Endothelial cell of coronary artery (primary cell): ENCODE results near the gene FAAH. TPM values are rescaled to one million over a fixed set of nuclear protein-coding genes. Genes with fewer than 3 reads are reported as not detected.

Experiments
- total RNA-seq: library from RNA; depleted of rRNA; stranded (reverse); fragments of >200 nt; gene quantifications from 2 replicates; pipeline ENCODE4 v1.2.3, GENCODE V29; 2014

FAAH gene
- total RNA-seq = 0.27 and 0.75 TPM in 2 replicates

GRCh38 chr1:46394108-46394871 lies at the start of gene FAAH:
Gene FAAH (plus strand): TSS chr1:46394317. CDS start chr1:46394349, 32 bp downstream.

Other genes starting within 250 kb of the FAAH start
- 0.45 and 0.56 TPM in 2 replicates for gene TSPAN1, start 219.2 kb upstream of the FAAH start, total RNA-seq
- gene P3R3URF, start 217.8 kb upstream of the FAAH start, total RNA-seq = not detected in 2 replicates
- gene POMGNT1, start 195.9 kb upstream of the FAAH start, total RNA-seq = 29.3 and 48.8 TPM in 2 replicates
- 0.81 and 3.6 TPM in 2 replicates for gene LURAP1, start 191.0 kb upstream of the FAAH start, total RNA-seq
- gene RAD54L, start 146.6 kb upstream of the FAAH start, total RNA-seq = 2.4 and 3.8 TPM in 2 replicates
- 45.4 and 60.4 TPM in 2 replicates for gene LRRC41, start 90.7 kb upstream of the FAAH start, total RNA-seq
- gene UQCRH, start 90.6 kb upstream of the FAAH start, total RNA-seq = 781 and 845 TPM in 2 replicates
- 11.5 and 16.3 TPM in 2 replicates for gene NSUN4, start 53.5 kb upstream of the FAAH start, total RNA-seq
- gene DMBX1, start 95.5 kb downstream of the FAAH start, total RNA-seq = not detected in 2 replicates
- not detected in 2 replicates for gene KNCN, start 157.3 kb downstream of the FAAH start, total RNA-seq
- 13.6 and 16.3 TPM in 2 replicates for gene MKNK1, start 210.0 kb downstream of the FAAH start, total RNA-seq
- 7.8 and 8.7 TPM in 2 replicates for gene MOB3C, start 222.5 kb downstream of the FAAH start, total RNA-seq